Astrocyte (in vitro differentiated cells and primary cell): ENCODE data around the gene CRYBB2. TPM values are rescaled to one million over a fixed set of nuclear protein-coding genes. Genes with fewer than 3 reads are reported as not detected.

ENCODE experiments used
- DNase-seq: peaks from one replicate; pipeline ENCODE4 v3.0.0-alpha.2; 2010; ENCODE audit warnings: low read depth
- FAIRE-seq: peaks from 2 replicates; lab custom pipeline; 2011; peaks lifted over from hg19 to GRCh38; lab: Jason Lieb, UNC
- H2AFZ ChIP-seq: 2 replicates; pipeline ENCODE4 v1.6.0; 2012; ENCODE audit warnings: low read depth, low read length, inconsistent platforms
- H3K27ac ChIP-seq: 2 replicates; pipeline ENCODE4 v1.5.1; 2011; ENCODE audit warnings: low read depth, low read length, inconsistent platforms
- H3K27me3 ChIP-seq: 2 replicates; pipeline ENCODE4 v1.6.0; 2011; ENCODE audit warnings: low read length, inconsistent platforms; ENCODE audit not compliant: insufficient read depth
- H3K36me3 ChIP-seq: 2 replicates; pipeline ENCODE4 v1.5.1; 2011; ENCODE audit warnings: low read length, inconsistent platforms; ENCODE audit not compliant: insufficient read depth
- H3K4me1 ChIP-seq: 2 replicates; pipeline ENCODE4 v1.5.1; 2011; ENCODE audit warnings: low read length, inconsistent platforms; ENCODE audit not compliant: insufficient read depth
- H3K4me2 ChIP-seq: 2 replicates; pipeline ENCODE4 v1.6.0; 2012; ENCODE audit warnings: low read length, inconsistent platforms
- H3K4me3 ChIP-seq: 2 replicates; pipeline ENCODE4 v1.5.1; 2011; ENCODE audit warnings: low read depth, mild to moderate bottlenecking, low read length, inconsistent platforms; ENCODE audit not compliant: insufficient read depth
- H3K79me2 ChIP-seq: 2 replicates; pipeline ENCODE4 v1.6.0; 2012; ENCODE audit warnings: mild to moderate bottlenecking, low read length, inconsistent platforms; ENCODE audit not compliant: insufficient read depth
- H3K9ac ChIP-seq: 2 replicates; pipeline ENCODE4 v1.6.0; 2012; ENCODE audit warnings: mild to moderate bottlenecking, low read length, inconsistent platforms
- H3K9me3 ChIP-seq: 2 replicates; pipeline ENCODE4 v1.5.1; 2012; ENCODE audit warnings: low read depth, mild to moderate bottlenecking, low read length, inconsistent platforms; ENCODE audit not compliant: insufficient read depth
- H4K20me1 ChIP-seq: 2 replicates; pipeline ENCODE4 v1.6.0; 2012; ENCODE audit warnings: low read length, inconsistent platforms; ENCODE audit not compliant: insufficient read depth
- H3K27ac Mint-ChIP-seq: one replicate; pipeline ENCODE4 v1.8.0; 2021; ENCODE audit warnings: mild to moderate bottlenecking, mixed read lengths; ENCODE audit not compliant: unreplicated experiment
- H3K27me3 Mint-ChIP-seq: one replicate; pipeline ENCODE4 v1.8.0; 2021; ENCODE audit warnings: low read depth, mixed read lengths; ENCODE audit not compliant: unreplicated experiment
- H3K36me3 Mint-ChIP-seq: one replicate; pipeline ENCODE4 v1.8.0; 2021; ENCODE audit warnings: low read depth, mixed read lengths; ENCODE audit not compliant: unreplicated experiment
- H3K4me1 Mint-ChIP-seq: one replicate; pipeline ENCODE4 v1.8.0; 2021; ENCODE audit warnings: low read depth, mixed read lengths; ENCODE audit not compliant: unreplicated experiment
- H3K4me3 Mint-ChIP-seq: one replicate; pipeline ENCODE4 v1.8.0; 2021; ENCODE audit warnings: mild to moderate bottlenecking, moderate library complexity, mixed read lengths; ENCODE audit not compliant: unreplicated experiment
- H3K9me3 Mint-ChIP-seq: one replicate; pipeline ENCODE4 v1.8.0; 2021; ENCODE audit warnings: mild to moderate bottlenecking, mixed read lengths; ENCODE audit not compliant: unreplicated experiment
- CTCF ChIP-seq: IDR thresholded peaks from 2 replicates; pipeline ENCODE4 v1.5.1; 2011; ENCODE audit warnings: low read depth, mild to moderate bottlenecking, inconsistent platforms, low read length, moderate library complexity; ENCODE audit not compliant: insufficient read depth
- EZH2 ChIP-seq: IDR thresholded peaks from 2 replicates; pipeline ENCODE4 v1.6.1; 2012; ENCODE audit warnings: mild to moderate bottlenecking, low read length, inconsistent platforms; ENCODE audit not compliant: insufficient read depth
- total RNA-seq: library from RNA; stranded (reverse); gene quantifications from 2 replicates; pipeline ENCODE4 v1.2.1, GENCODE V29; 2021

Gene CRYBB2
- total RNA-seq, 1 donor from 2014 or later = not detected

- Mint-ChIP-seq H3K36me3 (peaks cover 30% of the 10 kb centered on the region), H3K27me3 (no peaks in the 10 kb centered on the region)
Measured at GRCh38 chr22:25186140-25186539, 33.3 kb upstream of the CRYBB2 start.

GRCh38 chr22:25187469-25187868, 32.0 kb upstream of the CRYBB2 start:
- no peak for TF ChIP-seq EZH2
- no peak for TF ChIP-seq CTCF
- no peak overlapping the region for H3K4me2 ChIP-seq
- H3K9me3 ChIP-seq = no peaks in the 10 kb centered on the region
- no peaks in the 10 kb centered on the region for H3K79me2 ChIP-seq
- DNase-seq (no peak), FAIRE-seq (no peak)
- no peaks in the 10 kb centered on the region for H3K36me3 ChIP-seq
- Mint-ChIP-seq H3K4me1 (no peaks in the 10 kb centered on the region), H3K4me3 (no peak overlapping the region), H3K9me3 (peaks cover under 1% of the 10 kb centered on the region), H3K27me3 (no peaks in the 10 kb centered on the region), H3K27ac (no peak overlapping the region), H3K36me3 (peaks cover 22% of the 10 kb centered on the region)
- no peaks in the 10 kb centered on the region for H4K20me1 ChIP-seq
- H3K4me1 ChIP-seq = no peaks in the 10 kb centered on the region
- H3K9ac ChIP-seq = no peak overlapping the region
- H3K27ac ChIP-seq = no peak overlapping the region
- no peaks in the 10 kb centered on the region for H3K27me3 ChIP-seq
- H2AFZ ChIP-seq = no peak overlapping the region
- H3K4me3 ChIP-seq = no peak overlapping the region

More at GRCh38 chr22:25186140-25186539, 33.3 kb upstream of the CRYBB2 start:
- no peak for TF ChIP-seq EZH2
- no peak for TF ChIP-seq CTCF
- no peak overlapping the region for H3K27ac ChIP-seq
- FAIRE-seq (no peak), DNase-seq (no peak)
- H3K9me3 ChIP-seq = no peaks in the 10 kb centered on the region
- H3K36me3 ChIP-seq = no peaks in the 10 kb centered on the region
- H4K20me1 ChIP-seq = no peaks in the 10 kb centered on the region
- no peaks in the 10 kb centered on the region for H3K79me2 ChIP-seq
- no peak overlapping the region for H3K9ac ChIP-seq
- no peak overlapping the region for H3K27ac Mint-ChIP-seq
- no peak overlapping the region for H3K4me3 ChIP-seq
- no peak overlapping the region for H3K4me2 ChIP-seq
- no peaks in the 10 kb centered on the region for H3K4me1 Mint-ChIP-seq
- H3K9me3 Mint-ChIP-seq = peaks cover 4% of the 10 kb centered on the region
- H3K4me3 Mint-ChIP-seq = no peak overlapping the region
- no peak overlapping the region for H2AFZ ChIP-seq
- H3K27me3 ChIP-seq = no peaks in the 10 kb centered on the region
- no peaks in the 10 kb centered on the region for H3K4me1 ChIP-seq

GRCh38 chr22:25192406-25192805, 27.0 kb upstream of the CRYBB2 start:
- Histone ChIP-seq H3K4me1 (no peaks in the 10 kb centered on the region), H3K27me3 (no peaks in the 10 kb centered on the region), H3K36me3 (no peaks in the 10 kb centered on the region), H3K9ac (no peak overlapping the region), H3K79me2 (no peaks in the 10 kb centered on the region), H3K9me3 (no peaks in the 10 kb centered on the region), H3K4me2 (no peak overlapping the region), H3K27ac (no peak overlapping the region), H3K4me3 (no peak overlapping the region), H4K20me1 (no peaks in the 10 kb centered on the region), H2AFZ (no peak overlapping the region)
- Mint-ChIP-seq H3K27ac (no peak overlapping the region), H3K4me1 (no peaks in the 10 kb centered on the region), H3K36me3 (peaks cover 9% of the 10 kb centered on the region), H3K27me3 (no peaks in the 10 kb centered on the region), H3K4me3 (no peak overlapping the region), H3K9me3 (no peaks in the 10 kb centered on the region)
- TF ChIP-seq EZH2 = no peak
- DNase-seq (no peak), FAIRE-seq (no peak)
